ENCODE data around the gene PIR.

Gene PIR

GRCh38 chrX:15345976-15346375, 147.2 kb downstream of the PIR start:
- TF ChIP-seq CTCF (IDR thresholded peaks at IDR 0.05; ENCODE audit: extremely low read depth, insufficient read depth, missing control alignments): no peak
- in situ Hi-C loops (cut with MboI; ENCODE audit: low pct_unique_long_range_greater_than_20kb, low sequenced_read_pairs, unreplicated experiment): loop anchor here (10.0 to 25.0 kb wide), 2 partner anchors 119 to 316 kb away; partner anchors contain the start of gene CLTRN
- DNase-seq (ENCODE audit: low spot score): no peak

- in situ Hi-C loops (cut with MboI; ENCODE audit: low pct_unique_long_range_greater_than_20kb, low sequenced_read_pairs, unreplicated experiment): loop anchor here (10.0 to 25.0 kb wide), 2 partner anchors 121 to 318 kb away; partner anchors contain the start of gene CLTRN
- TF ChIP-seq CTCF (IDR thresholded peaks at IDR 0.05; ENCODE audit: extremely low read depth, insufficient read depth, missing control alignments): no peak
- no peak for DNase-seq (ENCODE audit: low spot score)
Measured at GRCh38 chrX:15344106-15344505, 149.0 kb downstream of the PIR start.

GRCh38 chrX:15343075-15343476, 150.1 kb downstream of the PIR start:
- DNase-seq (ENCODE audit: low spot score): no peak
- TF ChIP-seq CTCF (IDR thresholded peaks at IDR 0.05; ENCODE audit: extremely low read depth, insufficient read depth, missing control alignments): no peak
- in situ Hi-C loops (cut with MboI; ENCODE audit: low pct_unique_long_range_greater_than_20kb, low sequenced_read_pairs, unreplicated experiment): loop anchor here (10.0 to 25.0 kb wide), 2 partner anchors 122 to 319 kb away; partner anchors contain the start of gene CLTRN

GRCh38 chrX:15340867-15341266, 152.3 kb downstream of the PIR start:
- in situ Hi-C loops (cut with MboI; ENCODE audit: low pct_unique_long_range_greater_than_20kb, low sequenced_read_pairs, unreplicated experiment): loop anchor here (10.0 to 25.0 kb wide), 2 partner anchors 124 to 321 kb away; partner anchors contain the start of gene CLTRN
- no peak for DNase-seq (ENCODE audit: low spot score)
- TF ChIP-seq CTCF (IDR thresholded peaks at IDR 0.05; ENCODE audit: extremely low read depth, insufficient read depth, missing control alignments): no peak

- TF ChIP-seq CTCF (IDR thresholded peaks at IDR 0.05; ENCODE audit: extremely low read depth, insufficient read depth, missing control alignments): no peak
- DNase-seq (ENCODE audit: low spot score): no peak
- in situ Hi-C loops (cut with MboI; ENCODE audit: low pct_unique_long_range_greater_than_20kb, low sequenced_read_pairs, unreplicated experiment): loop anchor here (25.0 kb wide), 1 partner anchor 326 kb away; the partner anchor contains the start of gene CLTRN
Measured at GRCh38 chrX:15336023-15336413, 157.1 kb downstream of the PIR start.

GRCh38 chrX:15335135-15336022, 157.8 kb downstream of the PIR start, which contains the start of gene PIGA:
Gene PIGA (minus strand): TSS chrX:15335523. CDS start chrX:15331930, 3,593 bp downstream.
- in situ Hi-C loops (cut with MboI; ENCODE audit: low pct_unique_long_range_greater_than_20kb, low sequenced_read_pairs, unreplicated experiment): loop anchor here (25.0 kb wide), 1 partner anchor 327 kb away; the partner anchor contains the start of gene CLTRN
- no peak for TF ChIP-seq CTCF (IDR thresholded peaks at IDR 0.05; ENCODE audit: extremely low read depth, insufficient read depth, missing control alignments)
- DNase-seq (ENCODE audit: low spot score): peak; percentile 90

Measured in GM13977 (cell line).